OCI-LY1 (cell line): Measurements from ENCODE around the gene MDH1B.
"Not testable (repeated sequence)": the region's sequence is repeated elsewhere in the genome, so short reads cannot be mapped to it uniquely, and the experiment has no call there.

Experiments used
- H2AFZ ChIP-seq: fragments of 200-600 bp; sonication (generic), shearing (Covaris generic); 2 replicates; pipeline ENCODE4 v1.6.0; 2014; ENCODE audit warnings: antibody characterized with exemption, mild to moderate bottlenecking, low read length
- H3F3A ChIP-seq: fragments of 200-600 bp; sonication (generic), shearing (Covaris generic); 2 replicates; pipeline ENCODE4 v1.6.0; 2014; ENCODE audit warnings: mild to moderate bottlenecking, antibody characterized with exemption, low read length, moderate library complexity; ENCODE audit not compliant: insufficient read depth
- H3K27ac ChIP-seq: fragments of 200-600 bp; sonication (generic); 2 replicates; pipeline ENCODE4 v1.5.1; 2014; ENCODE audit warnings: low read length, mixed run types, mild to moderate bottlenecking, low read depth; ENCODE audit not compliant: poor library complexity, severe bottlenecking
- H3K27me3 ChIP-seq: fragments of 200-600 bp; sonication (generic); 2 replicates; pipeline ENCODE4 v1.6.0; 2014; ENCODE audit warnings: antibody characterized with exemption, mild to moderate bottlenecking, low read length, moderate library complexity; ENCODE audit not compliant: insufficient read depth
- H3K36me3 ChIP-seq: fragments of 200-600 bp; sonication (generic); 2 replicates; pipeline ENCODE4 v1.6.1; 2014; ENCODE audit warnings: mild to moderate bottlenecking, antibody characterized with exemption, low read length, moderate library complexity, mixed read lengths; ENCODE audit not compliant: insufficient read depth
- H3K4me1 ChIP-seq: fragments of 200-600 bp; sonication (generic); 2 replicates; pipeline ENCODE4 v1.5.1; 2014; ENCODE audit warnings: mild to moderate bottlenecking, low read length, moderate library complexity; ENCODE audit not compliant: insufficient read depth, severe bottlenecking
- H3K4me2 ChIP-seq: fragments of 200-600 bp; sonication (generic), shearing (Covaris generic); 2 replicates; pipeline ENCODE4 v1.6.1; 2014; ENCODE audit warnings: low read length
- H3K4me3 ChIP-seq: fragments of 200-600 bp; sonication (generic); 2 replicates; pipeline ENCODE4 v1.5.1; 2014; ENCODE audit warnings: low read length, low read depth, mild to moderate bottlenecking, mixed read lengths; ENCODE audit not compliant: poor library complexity, severe bottlenecking
- H3K79me2 ChIP-seq: fragments of 200-600 bp; shearing (Covaris generic); 2 replicates; pipeline ENCODE4 v1.6.1; 2016; ENCODE audit warnings: mixed run types, low read length, mixed read lengths; ENCODE audit not compliant: insufficient read depth
- H3K9ac ChIP-seq: fragments of 200-600 bp; sonication (generic), shearing (Covaris generic); 2 replicates; pipeline ENCODE4 v1.6.1; 2014; ENCODE audit warnings: mild to moderate bottlenecking, low read length, mixed read lengths
- H3K9me2 ChIP-seq: fragments of 200-600 bp; sonication (generic), shearing (Covaris generic); 2 replicates; pipeline ENCODE4 v1.6.1; 2014; ENCODE audit warnings: low read depth, mild to moderate bottlenecking, low read length, mixed read lengths
- H3K9me3 ChIP-seq: fragments of 200-600 bp; shearing (Covaris generic); 2 replicates; pipeline ENCODE4 v1.6.1; 2014; ENCODE audit warnings: low read length, mixed read lengths
- H4K20me1 ChIP-seq: fragments of 200-600 bp; sonication (generic), shearing (Covaris generic); 2 replicates; pipeline ENCODE4 v1.6.0; 2016; ENCODE audit warnings: mild to moderate bottlenecking, low read length; ENCODE audit not compliant: insufficient read depth
- EZH2 ChIP-seq: fragments of 200-600 bp; sonication (generic), shearing (Covaris generic); IDR thresholded peaks from 2 replicates; pipeline ENCODE4 v1.8.0; 2017; ENCODE audit warnings: borderline replicate concordance, mixed run types, mild to moderate bottlenecking, antibody characterized with exemption, low read length, moderate library complexity, mixed read lengths
- TF ChIP-seq, protein P1 (sequence below): fragments of 200-600 bp; sonication (generic), shearing (Covaris generic); IDR thresholded peaks from 2 replicates; pipeline ENCODE4 v1.5.1; 2017; ENCODE audit warnings: mild to moderate bottlenecking, antibody characterized with exemption, low read length, moderate library complexity, mixed read lengths

The MDH1B gene

GRCh38 chr2:206716623-206717022 lies 48.5 kb downstream of the MDH1B start:
- Histone ChIP-seq H3K36me3 (no peaks in the 10 kb centered on the region), H3K9ac (no peak overlapping the region), H3K27ac (no peak overlapping the region), H2AFZ (no peak overlapping the region), H3K4me2 (no peak overlapping the region), H3K9me3 (no peaks in the 10 kb centered on the region), H3K79me2 (no peaks in the 10 kb centered on the region), H3K27me3 (no peaks in the 10 kb centered on the region), H3K9me2 (no peaks in the 10 kb centered on the region), H3K4me3 (no peak overlapping the region), H4K20me1 (no peaks in the 10 kb centered on the region), H3K4me1 (no peaks in the 10 kb centered on the region), H3F3A (no peaks in the 10 kb centered on the region)
- no peak for TF ChIP-seq EZH2
- TF ChIP-seq, protein P1, sequence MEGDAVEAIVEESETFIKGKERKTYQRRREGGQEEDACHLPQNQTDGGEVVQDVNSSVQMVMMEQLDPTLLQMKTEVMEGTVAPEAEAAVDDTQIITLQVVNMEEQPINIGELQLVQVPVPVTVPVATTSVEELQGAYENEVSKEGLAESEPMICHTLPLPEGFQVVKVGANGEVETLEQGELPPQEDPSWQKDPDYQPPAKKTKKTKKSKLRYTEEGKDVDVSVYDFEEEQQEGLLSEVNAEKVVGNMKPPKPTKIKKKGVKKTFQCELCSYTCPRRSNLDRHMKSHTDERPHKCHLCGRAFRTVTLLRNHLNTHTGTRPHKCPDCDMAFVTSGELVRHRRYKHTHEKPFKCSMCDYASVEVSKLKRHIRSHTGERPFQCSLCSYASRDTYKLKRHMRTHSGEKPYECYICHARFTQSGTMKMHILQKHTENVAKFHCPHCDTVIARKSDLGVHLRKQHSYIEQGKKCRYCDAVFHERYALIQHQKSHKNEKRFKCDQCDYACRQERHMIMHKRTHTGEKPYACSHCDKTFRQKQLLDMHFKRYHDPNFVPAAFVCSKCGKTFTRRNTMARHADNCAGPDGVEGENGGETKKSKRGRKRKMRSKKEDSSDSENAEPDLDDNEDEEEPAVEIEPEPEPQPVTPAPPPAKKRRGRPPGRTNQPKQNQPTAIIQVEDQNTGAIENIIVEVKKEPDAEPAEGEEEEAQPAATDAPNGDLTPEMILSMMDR, result no peak

DNA sequence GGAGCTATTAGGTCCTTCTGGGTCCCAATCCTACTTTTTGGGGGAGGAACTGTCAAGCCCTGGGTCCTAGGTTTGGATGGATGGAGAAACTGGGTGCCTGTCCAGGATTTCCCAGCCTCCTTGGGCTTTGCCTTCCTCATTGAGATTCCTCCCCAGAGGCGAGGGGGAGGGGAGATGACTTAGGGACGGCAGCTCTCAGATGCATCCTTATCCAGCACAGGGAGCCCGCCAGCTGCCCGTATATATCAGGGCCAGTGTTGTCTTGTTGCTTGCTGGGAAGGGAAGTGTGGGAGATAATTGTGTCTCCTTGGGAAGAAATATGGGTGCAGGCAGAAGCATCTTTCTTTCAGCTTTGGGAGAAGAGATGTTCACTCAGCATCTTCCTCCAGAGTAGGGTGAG lies 49.9 kb downstream of the MDH1B start:
- not testable (repeated sequence) for H3K9me2 ChIP-seq, H3K79me2 ChIP-seq, H3K4me2 ChIP-seq, H3K36me3 ChIP-seq, H4K20me1 ChIP-seq, H3K4me1 ChIP-seq, H3K9ac ChIP-seq, H3K9me3 ChIP-seq, H2AFZ ChIP-seq, H3F3A ChIP-seq, H3K27me3 ChIP-seq, H3K27ac ChIP-seq, H3K4me3 ChIP-seq

DNA sequence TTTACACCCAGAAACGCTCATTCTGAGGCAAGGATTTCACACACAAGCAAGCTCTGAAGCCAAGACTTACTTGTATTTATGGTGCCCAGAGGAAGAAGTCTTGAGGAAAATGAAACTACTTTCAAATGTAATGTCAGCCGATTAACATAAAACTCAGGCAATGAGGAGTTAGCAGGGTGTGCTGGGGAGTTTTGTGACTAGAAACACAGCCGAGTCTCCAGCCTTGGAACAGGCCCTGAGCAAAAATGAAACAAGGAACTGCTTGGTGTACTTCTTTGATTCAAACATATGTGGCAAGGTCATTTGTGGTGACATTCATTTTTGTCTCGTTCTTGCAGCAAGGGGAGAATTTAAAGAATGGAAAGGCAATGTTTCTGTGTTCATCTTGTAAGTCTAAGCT lies 51.4 kb downstream of the MDH1B start:
- Histone ChIP-seq H3F3A (no peaks in the 10 kb centered on the region), H3K9me2 (no peaks in the 10 kb centered on the region), H3K9ac (no peak overlapping the region), H3K36me3 (no peaks in the 10 kb centered on the region), H3K27me3 (no peaks in the 10 kb centered on the region), H2AFZ (no peak overlapping the region), H3K4me2 (no peak overlapping the region), H3K4me1 (no peaks in the 10 kb centered on the region), H3K9me3 (no peaks in the 10 kb centered on the region), H4K20me1 (no peaks in the 10 kb centered on the region), H3K4me3 (no peak overlapping the region), H3K27ac (no peak overlapping the region), H3K79me2 (no peaks in the 10 kb centered on the region)
- TF ChIP-seq, protein P1, result no peak
- no peak for TF ChIP-seq EZH2

DNA sequence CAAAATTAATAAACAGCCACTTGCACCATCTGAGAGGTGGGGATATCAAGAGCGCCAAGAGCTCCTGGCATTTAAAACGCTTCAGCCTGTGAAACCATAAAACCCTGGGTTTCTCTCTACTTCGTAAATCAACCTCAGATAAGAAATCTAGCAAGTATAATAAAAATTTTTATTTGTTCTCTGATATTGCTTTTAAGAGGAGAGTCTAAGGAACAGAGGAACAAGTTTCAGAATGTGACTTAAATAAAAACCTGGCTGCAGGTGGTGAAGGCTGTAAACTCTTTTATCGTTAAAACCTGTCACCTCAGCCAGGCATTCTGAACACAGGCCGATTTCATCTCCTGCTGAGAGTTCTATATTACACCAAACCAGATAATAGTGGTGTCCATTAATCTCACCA lies 56.8 kb downstream of the MDH1B start:
- Histone ChIP-seq H3K27ac (no peak overlapping the region), H3K4me1 (no peaks in the 10 kb centered on the region), H3K9me3 (no peaks in the 10 kb centered on the region), H3K9ac (no peak overlapping the region), H3K4me3 (no peak overlapping the region), H3K79me2 (no peaks in the 10 kb centered on the region), H2AFZ (no peak overlapping the region), H4K20me1 (no peaks in the 10 kb centered on the region; the same call in 1 of the 2 replicates), H3K27me3 (no peaks in the 10 kb centered on the region), H3F3A (no peaks in the 10 kb centered on the region), H3K36me3 (no peaks in the 10 kb centered on the region), H3K9me2 (no peaks in the 10 kb centered on the region), H3K4me2 (no peak overlapping the region)
- no peak for TF ChIP-seq EZH2
- TF ChIP-seq, protein P1, result no peak
